Endothelial cell (in vitro differentiated cells): ENCODE measurements around the gene OR4M1. TPM values are rescaled to one million over a fixed set of nuclear protein-coding genes. Genes with fewer than 3 reads are reported as not detected.
"Not testable (repeated sequence)": the region's sequence is repeated elsewhere in the genome, so short reads cannot be mapped to it uniquely, and the experiment has no call there.

Experiments used
- DNase-seq: peaks from one replicate; pipeline ENCODE4 v3.0.0; 2021; ENCODE audit warnings: low spot score
- H3K27ac Mint-ChIP-seq: one replicate; pipeline ENCODE4 v1.8.0; 2021; ENCODE audit warnings: mixed read lengths, inconsistent platforms; ENCODE audit not compliant: unreplicated experiment
- H3K27me3 Mint-ChIP-seq: one replicate; pipeline ENCODE4 v1.8.0; 2021; ENCODE audit warnings: mild to moderate bottlenecking, moderate library complexity, mixed read lengths, inconsistent platforms; ENCODE audit not compliant: unreplicated experiment
- H3K36me3 Mint-ChIP-seq: one replicate; pipeline ENCODE4 v1.8.0; 2021; ENCODE audit warnings: mild to moderate bottlenecking, low read depth, mixed read lengths, inconsistent platforms; ENCODE audit not compliant: unreplicated experiment
- H3K4me1 Mint-ChIP-seq: one replicate; pipeline ENCODE4 v1.8.0; 2021; ENCODE audit warnings: mild to moderate bottlenecking, mixed read lengths, inconsistent platforms; ENCODE audit not compliant: unreplicated experiment
- H3K4me3 Mint-ChIP-seq: one replicate; pipeline ENCODE4 v1.8.0; 2021; ENCODE audit warnings: mild to moderate bottlenecking, mixed read lengths, inconsistent platforms; ENCODE audit not compliant: unreplicated experiment
- H3K9me3 Mint-ChIP-seq: one replicate; pipeline ENCODE4 v1.8.0; 2021; ENCODE audit warnings: mixed read lengths, inconsistent platforms; ENCODE audit not compliant: unreplicated experiment
- CTCF ChIP-seq: fragments of 200-600 bp; sonication (generic); IDR thresholded peaks from one replicate; pipeline ENCODE4 v1.5.0; 2021; ENCODE audit warnings: antibody characterized with exemption; ENCODE audit not compliant: unreplicated experiment
- total RNA-seq: library from RNA; stranded (reverse); fragmentation: NEBNext Ultra II Directional; extraction: Animal tissue kit (Norgen Biotek cat#: 25700); gene quantifications from one replicate; pipeline ENCODE4 v1.2.1, GENCODE V29; 2021; ENCODE audit not compliant: unreplicated experiment

The OR4M1 gene
- total RNA-seq, 1 donor from 2014 or later: not detected

GRCh38 chr14:19754172-19754571 lies 19.1 kb upstream of the OR4M1 start:
- Mint-ChIP-seq H3K27me3 (peaks cover 2% of the 10 kb centered on the region), H3K4me1 (no peaks in the 10 kb centered on the region), H3K27ac (no peak overlapping the region), H3K9me3 (peaks cover 18% of the 10 kb centered on the region), H3K36me3 (no peaks in the 10 kb centered on the region), H3K4me3 (no peak overlapping the region)
- no peak for DNase-seq
- TF ChIP-seq CTCF: no peak

- H3K36me3 Mint-ChIP-seq, H3K27ac Mint-ChIP-seq, H3K4me3 Mint-ChIP-seq, H3K27me3 Mint-ChIP-seq, H3K4me1 Mint-ChIP-seq, DNase-seq: not testable (repeated sequence)
- H3K9me3 Mint-ChIP-seq: peaks cover 44% of the 10 kb centered on the region
Observed at GRCh38 chr14:19771491-19771890, 1.8 kb upstream of the OR4M1 start.

- Mint-ChIP-seq H3K4me1 (no peaks in the 10 kb centered on the region), H3K4me3 (peak overlapping the region; percentile 13)
Observed at GRCh38 chr14:19771895-19772430, 1.3 kb upstream of the OR4M1 start.

GRCh38 chr14:19772454-19772853 lies 850 bp upstream of the OR4M1 start:
- H3K36me3 Mint-ChIP-seq, H3K27ac Mint-ChIP-seq, H3K4me1 Mint-ChIP-seq, DNase-seq, H3K27me3 Mint-ChIP-seq: not testable (repeated sequence)
- H3K4me3 Mint-ChIP-seq: peak overlapping the region; percentile 13
- H3K9me3 Mint-ChIP-seq: peaks cover 52% of the 10 kb centered on the region

More at GRCh38 chr14:19771895-19772430, 1.3 kb upstream of the OR4M1 start:
- no peak for DNase-seq
- TF ChIP-seq CTCF: no peak
- Mint-ChIP-seq H3K27me3 (no peaks in the 10 kb centered on the region), H3K9me3 (peaks cover 48% of the 10 kb centered on the region), H3K27ac (no peak overlapping the region), H3K36me3 (peaks cover 4% of the 10 kb centered on the region)

GRCh38 chr14:19775587-19775986 lies 2.3 kb downstream of the OR4M1 start:
- Mint-ChIP-seq H3K9me3 (peaks cover 42% of the 10 kb centered on the region), H3K4me1 (no peaks in the 10 kb centered on the region), H3K27ac (no peak overlapping the region), H3K36me3 (peaks cover 4% of the 10 kb centered on the region), H3K4me3 (no peak overlapping the region), H3K27me3 (no peaks in the 10 kb centered on the region)
- TF ChIP-seq CTCF: no peak
- DNase-seq: no peak

GRCh38 chr14:19785848-19786247 lies 12.5 kb downstream of the OR4M1 start:
- H3K27ac Mint-ChIP-seq, H3K27me3 Mint-ChIP-seq, H3K4me1 Mint-ChIP-seq, H3K36me3 Mint-ChIP-seq, DNase-seq, H3K4me3 Mint-ChIP-seq: not testable (repeated sequence)
- peaks cover 14% of the 10 kb centered on the region for H3K9me3 Mint-ChIP-seq

GRCh38 chr14:19787318-19787717 lies 14.0 kb downstream of the OR4M1 start:
- not testable (repeated sequence) for H3K27ac Mint-ChIP-seq, H3K4me1 Mint-ChIP-seq, H3K27me3 Mint-ChIP-seq, DNase-seq, H3K4me3 Mint-ChIP-seq, H3K36me3 Mint-ChIP-seq
- peaks cover 12% of the 10 kb centered on the region for H3K9me3 Mint-ChIP-seq

- H3K27me3 Mint-ChIP-seq, H3K27ac Mint-ChIP-seq, H3K4me3 Mint-ChIP-seq, H3K9me3 Mint-ChIP-seq, DNase-seq, H3K36me3 Mint-ChIP-seq, H3K4me1 Mint-ChIP-seq: not testable (repeated sequence)
Observed at GRCh38 chr14:19788150-19788549, 14.8 kb downstream of the OR4M1 start.

GRCh38 chr14:19796520-19797108 lies 23.3 kb downstream of the OR4M1 start:
- H3K4me1 Mint-ChIP-seq, H3K27me3 Mint-ChIP-seq, H3K27ac Mint-ChIP-seq, H3K36me3 Mint-ChIP-seq, DNase-seq, H3K4me3 Mint-ChIP-seq: not testable (repeated sequence)
- peaks cover 17% of the 10 kb centered on the region for H3K9me3 Mint-ChIP-seq
